GM21390 (cell line): ENCODE results near the gene MAGEB6.
"Not testable (repeated sequence)": the region's sequence is repeated elsewhere in the genome, so short reads cannot be mapped to it uniquely, and the experiment has no call there.

Experiments
- ATAC-seq: cut with Tn5 transposase; IDR thresholded peaks from one replicate; pipeline ENCODE4 v1.9.1; 2021; ENCODE audit not compliant: unreplicated experiment

Gene MAGEB6

GRCh38 chrX:26192204-26192603, at the start of gene MAGEB6:
Gene MAGEB6 (plus strand): TSS chrX:26192440. CDS start chrX:26193847, 1,407 bp downstream.
- ATAC-seq: no peak

- no peak for ATAC-seq
These were observed 46.2 kb upstream of the MAGEB6 start for GRCh38 chrX:26146024-26146423.

GRCh38 chrX:26160301-26160700, 31.9 kb upstream of the MAGEB6 start, which contains the start of gene MAGEB6B:
Gene MAGEB6B (plus strand): TSS chrX:26160601. CDS start chrX:26160601, 0 bp downstream.
- no peak for ATAC-seq

- ATAC-seq: no peak
These were observed 11.3 kb downstream of the MAGEB6 start for GRCh38 chrX:26203561-26203960.

GRCh38 chrX:26204717-26205116, 12.5 kb downstream of the MAGEB6 start:
- not testable (repeated sequence) for ATAC-seq

- no peak for ATAC-seq
These were observed 15.8 kb downstream of the MAGEB6 start for GRCh38 chrX:26208012-26208411.

GRCh38 chrX:26215869-26216268, 23.6 kb downstream of the MAGEB6 start, which contains the start of gene MAGEB5:
Gene MAGEB5 (plus strand): TSS chrX:26216169. CDS start chrX:26217302, 1,133 bp downstream.
- ATAC-seq: no peak

- ATAC-seq: no peak
These were observed 27.1 kb downstream of the MAGEB6 start for GRCh38 chrX:26219351-26219750.

GRCh38 chrX:26234177-26234576, 41.9 kb downstream of the MAGEB6 start:
- ATAC-seq: no peak
